Gastrocnemius medialis (tissue), 4 donors: Measurements from ENCODE around the gene DOCK4. TPM values are rescaled to one million over a fixed set of nuclear protein-coding genes. Genes with fewer than 3 reads are reported as not detected.

Source experiments
- ATAC-seq, 2 donors: fragments of 150-250 bp; one replicate each; pipeline ENCODE4 v1.9.1; 2016
- DNase-seq, 2 donors: peaks; one replicate each; pipeline ENCODE4 v3.0.0-alpha.2; 2019
- H3K27ac ChIP-seq, 4 donors: fragments of 200-600 bp; sonication (generic); 1 replicate in 1 of 4; 2 replicates in 3 of 4; pipeline ENCODE4 v1.5.1; 2016 to 2018; ENCODE audit warnings: mild to moderate bottlenecking in 2 of 4, moderate library complexity in 1 of 4
- H3K27me3 ChIP-seq, 3 donors: fragments of 200-600 bp; sonication (generic) in 2 of 3; 1 replicate in 1 of 3; 2 replicates in 2 of 3; pipeline versions ENCODE4 v1.5.1 to v1.6.0; 2016 to 2019; ENCODE audit warnings: mild to moderate bottlenecking in 1 of 3, moderate library complexity in 1 of 3
- H3K36me3 ChIP-seq, 2 donors: fragments of 200-600 bp; sonication (generic) in 1 of 2; one replicate each; pipeline ENCODE4 v1.5.1; 2017 to 2018
- H3K4me1 ChIP-seq, 2 donors: fragments of 200-600 bp; sonication (generic) in 1 of 2; one replicate each; pipeline ENCODE4 v1.5.1; 2016 to 2017; ENCODE audit warnings: mild to moderate bottlenecking in 2 of 2
- H3K4me3 ChIP-seq, 4 donors: fragments of 200-600 bp; sonication (generic) in 3 of 4; 1 replicate in 1 of 4; 2 replicates in 3 of 4; pipeline ENCODE4 v1.5.1; 2016 to 2019; ENCODE audit warnings: mild to moderate bottlenecking in 2 of 4
- H3K9me3 ChIP-seq, 3 donors: fragments of 200-600 bp; sonication (generic) in 2 of 3; 1 replicate in 1 of 3; 2 replicates in 2 of 3; pipeline ENCODE4 v1.5.1; 2016 to 2019
- CTCF ChIP-seq, 5 experiments: fragments of 450-650 bp in 3 of 5; fragments of 200-600 bp in 2 of 5; sonication (generic) in 2 of 5; IDR thresholded peaks in 4 of 5; conservative IDR thresholded peaks in 1 of 5; 1 replicate in 4 of 5; 2 replicates in 1 of 5; pipeline ENCODE4 v1.5.1; 2016 to 2019; ENCODE audit warnings: antibody characterized with exemption in 5 of 5, mild to moderate bottlenecking in 3 of 5, moderate library complexity in 3 of 5
- POLR2A ChIP-seq, 2 donors: fragments of 450-650 bp; IDR thresholded peaks; one replicate each; pipeline ENCODE4 v1.6.1; 2017; ENCODE audit warnings: antibody characterized with exemption in 2 of 2, mild to moderate bottlenecking in 2 of 2, moderate library complexity in 2 of 2
- in situ Hi-C, 4 donors: fragments of 200-750 bp; cut with MboI; loops; one replicate each; pipeline versions ENCODE4 v1.15.0 to v1.8.0; 2017; ENCODE audit warnings: low sequenced_read_pairs in 4 of 4
- intact Hi-C: fragments of 100-400 bp; cut with DNase I; formaldehyde crosslinking; loops from one replicate; pipeline ENCODE4 v1.15.1; 2023; ENCODE audit warnings: low total_unique reads
- total RNA-seq, 4 donors: library from RNA; depleted of rRNA; stranded (reverse); fragments of >200 nt; gene quantifications; one replicate each; pipeline versions ENCODE4 v1.1.0 to v1.2.3, GENCODE V29; 2016

The DOCK4 gene
- total RNA-seq, 4 donors from 2014 or later = 8.7 to 12.0 (median 10.2) TPM

DNA sequence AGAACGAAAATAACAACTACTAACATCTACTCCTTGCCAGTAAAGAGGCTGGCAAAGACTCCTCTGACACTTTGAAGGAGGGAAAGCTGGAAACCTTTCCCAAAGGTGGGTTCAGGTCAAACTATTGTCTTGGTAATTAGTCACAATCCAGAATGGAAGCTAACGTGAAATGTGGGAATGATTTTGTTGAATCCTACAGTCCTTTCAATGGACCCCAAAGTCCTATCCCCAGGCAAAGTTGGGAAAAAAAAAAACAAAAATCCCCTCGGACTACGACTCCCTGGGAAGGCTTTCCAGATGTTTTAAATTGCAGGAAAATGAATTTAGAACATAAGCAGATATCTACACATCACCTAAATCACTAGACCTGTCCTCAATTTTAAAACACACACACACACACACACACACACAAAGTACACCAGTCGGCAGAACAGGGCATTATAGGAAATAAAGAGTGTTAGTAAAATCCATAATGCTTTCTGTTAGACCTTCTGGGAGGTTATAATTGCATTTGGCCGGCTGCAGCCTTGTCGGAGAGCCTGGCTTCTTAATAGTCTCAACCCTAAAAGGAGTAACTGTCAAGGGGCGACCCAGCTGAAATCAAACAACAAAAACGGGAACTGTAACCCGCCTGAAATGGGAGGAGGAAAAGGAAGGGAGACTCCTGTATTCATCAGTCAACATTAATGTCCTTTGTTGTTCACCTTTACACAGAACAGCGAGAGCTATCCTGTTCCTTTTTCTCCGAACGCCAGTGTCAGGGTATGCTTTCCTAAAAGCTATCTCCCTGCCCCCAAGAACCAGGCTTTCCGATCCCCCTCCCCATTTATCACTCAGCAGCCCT, 1.5 kb downstream of the DOCK4 start:
- no peaks in the 10 kb centered on the region for H3K36me3 ChIP-seq
- no peaks in the 10 kb centered on the region for H3K9me3 ChIP-seq
- TF ChIP-seq POLR2A (IDR thresholded peaks at IDR 0.05) = no peak
- TF ChIP-seq CTCF (IDR thresholded peaks at IDR 0.05 in 4 of 5, conservative IDR thresholded peaks at IDR 0.05 in 1 of 5) = no peak
- in situ Hi-C loops (loop anchor here in 2 of 4 donors (10.0 to 25.0 kb wide), 3 partner anchors 250 to 642 kb away; partner anchors contain the start of genes IFRD1 (in 1 of the 2), IMMP2L (in 1 of the 2) and LSMEM1 (in 1 of the 2)), intact Hi-C loops (loop anchor here (2.0 to 5.0 kb wide), 3 partner anchors 74 to 278 kb away; partner anchors contain the start of gene LSMEM1)
- peak overlapping the region; percentile 84 to 96 (median 88) for H3K4me3 ChIP-seq
- DNase-seq (no peak), ATAC-seq (no peak)
- H3K27me3 ChIP-seq = no peaks in the 10 kb centered on the region
- peaks cover 23 to 41% of the 10 kb centered on the region in 2 donors for H3K4me1 ChIP-seq
- peak overlapping the region; percentile 76 to 91 (median 86) for H3K27ac ChIP-seq

GRCh38 chr7:112203365-112203739, 2.8 kb downstream of the DOCK4 start:
- TF ChIP-seq POLR2A (IDR thresholded peaks at IDR 0.05) (no peak), CTCF (IDR thresholded peaks at IDR 0.05 in 4 of 5, conservative IDR thresholded peaks at IDR 0.05 in 1 of 5) (no peak)
- in situ Hi-C loops (loop anchor here in 2 of 4 donors (10.0 to 25.0 kb wide), 3 partner anchors 251 to 641 kb away; partner anchors contain the start of genes IFRD1 (in 1 of the 2), IMMP2L (in 1 of the 2) and LSMEM1 (in 1 of the 2)), intact Hi-C loops (no loop called here)
- H3K9me3 ChIP-seq = no peaks in the 10 kb centered on the region
- H3K36me3 ChIP-seq = no peaks in the 10 kb centered on the region
- H3K27me3 ChIP-seq = no peaks in the 10 kb centered on the region
- DNase-seq = no peak
- peaks cover 35 to 55% of the 10 kb centered on the region in 2 donors for H3K4me1 ChIP-seq
- ATAC-seq = no peak
- peak overlapping the region in 2 of 4 donors; percentile 85 to 96 for H3K4me3 ChIP-seq
- peak overlapping the region in 1 of 4 donors; percentile 91 for H3K27ac ChIP-seq

GRCh38 chr7:112202816-112203215, 3.4 kb downstream of the DOCK4 start:
- DNase-seq = no peak
- H3K27me3 ChIP-seq = no peaks in the 10 kb centered on the region
- no peak for ATAC-seq
- in situ Hi-C loops (loop anchor here in 2 of 4 donors (10.0 to 25.0 kb wide), 3 partner anchors 252 to 641 kb away; partner anchors contain the start of genes IFRD1 (in 1 of the 2), IMMP2L (in 1 of the 2) and LSMEM1 (in 1 of the 2)), intact Hi-C loops (no loop called here)
- H3K4me3 ChIP-seq = no peak overlapping the region
- peaks cover 35 to 58% of the 10 kb centered on the region in 2 donors for H3K4me1 ChIP-seq
- TF ChIP-seq POLR2A (IDR thresholded peaks at IDR 0.05) = no peak
- TF ChIP-seq CTCF (IDR thresholded peaks at IDR 0.05 in 4 of 5, conservative IDR thresholded peaks at IDR 0.05 in 1 of 5) = no peak
- H3K36me3 ChIP-seq = no peaks in the 10 kb centered on the region
- no peaks in the 10 kb centered on the region for H3K9me3 ChIP-seq
- peak overlapping the region in 1 of 4 donors; percentile 91 for H3K27ac ChIP-seq

DNA sequence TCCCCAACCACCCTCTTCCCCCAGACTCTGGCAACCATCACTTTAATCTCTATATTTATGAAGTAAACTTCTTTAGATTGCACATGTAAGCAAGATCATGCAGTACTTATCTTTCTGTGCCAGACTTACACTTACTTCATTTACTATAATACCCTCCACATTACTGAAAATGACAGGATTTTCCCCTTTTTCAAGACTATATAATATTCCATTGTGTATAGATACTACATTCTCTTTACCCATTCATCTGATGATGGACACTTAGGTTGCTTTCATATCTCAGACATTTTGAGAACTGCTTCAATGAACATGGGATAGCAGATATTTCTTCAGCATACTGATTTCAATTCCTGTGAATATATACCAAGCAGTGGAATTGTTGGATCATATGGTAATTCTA, 4.4 kb downstream of the DOCK4 start:
- no peaks in the 10 kb centered on the region for H3K9me3 ChIP-seq
- in situ Hi-C loops = loop anchor here in 2 of 4 donors (10.0 to 25.0 kb wide), 3 partner anchors 253 to 640 kb away; partner anchors contain the start of genes IFRD1 (in 1 of the 2), IMMP2L (in 1 of the 2) and LSMEM1 (in 1 of the 2)
- intact Hi-C loops = no loop called here
- no peak for ATAC-seq
- DNase-seq = no peak
- H3K36me3 ChIP-seq = no peaks in the 10 kb centered on the region
- peaks cover 35 to 52% of the 10 kb centered on the region in 2 donors for H3K4me1 ChIP-seq
- no peak for TF ChIP-seq POLR2A (IDR thresholded peaks at IDR 0.05)
- no peak for TF ChIP-seq CTCF (IDR thresholded peaks at IDR 0.05 in 4 of 5, conservative IDR thresholded peaks at IDR 0.05 in 1 of 5)
- no peaks in the 10 kb centered on the region for H3K27me3 ChIP-seq
- H3K27ac ChIP-seq = no peak overlapping the region
- H3K4me3 ChIP-seq = no peak overlapping the region
